B cell (primary cell): ENCODE data around the gene EMC6. TPM values are rescaled to one million over a fixed set of nuclear protein-coding genes. Genes with fewer than 3 reads are reported as not detected.
A peak's percentile ranks its signal among the peaks of the same experiment; 100 is the strongest.

Source experiments
- ATAC-seq: fragments of 200-7000 bp; cut with Tn5 transposase; one replicate; pipeline ENCODE4 v1.10.0; 2021; ENCODE audit warnings: low read depth, mild to moderate bottlenecking, moderate number of reproducible peaks, moderate library complexity
- CTCF ChIA-PET: fragments of 350-600 bp; sonication (Branson Sonifier 250); formaldehyde crosslinking; loops from one replicate; lab custom pipeline; 2021; ENCODE audit warnings: antibody characterized with exemption, inconsistent platforms; lab: Charles Lee
- POLR2A ChIA-PET: fragments of 350-600 bp; sonication (Branson Sonifier 250); formaldehyde crosslinking; loops from one replicate; lab custom pipeline; 2021; ENCODE audit warnings: antibody characterized with exemption; lab: Charles Lee
- DNase-seq: peaks from one replicate; pipeline ENCODE4 v3.0.0; 2013
- H2AFZ ChIP-seq: 2 replicates; pipeline ENCODE4 v1.6.1; 2012; ENCODE audit warnings: mild to moderate bottlenecking, low read depth, low read length; ENCODE audit not compliant: insufficient read depth, poor library complexity, severe bottlenecking
- H3K27ac ChIP-seq, 2 donors: 1 replicate in 1 of 2; 2 replicates in 1 of 2; pipeline ENCODE4 v1.5.1; 2012 to 2013; ENCODE audit warnings: low read length in 2 of 2, mild to moderate bottlenecking in 2 of 2, moderate library complexity in 1 of 2
- H3K27me3 ChIP-seq, 4 experiments: fragments of 200-600 bp in 1 of 4; sonication (generic) in 1 of 4; replicated peaks in 1 of 4; 1 replicate in 2 of 4; 2 replicates in 2 of 4; pipeline versions ENCODE4 v1.6.1 to v1.7.0; 2013 to 2016; ENCODE audit warnings: low read length in 3 of 4, mild to moderate bottlenecking in 2 of 4, mixed read lengths in 1 of 4, moderate library complexity in 1 of 4; ENCODE audit not compliant: insufficient read depth in 4 of 4, control insufficient read depth in 3 of 4; ENCODE audit errors: control extremely low read depth in 1 of 4
- H3K36me3 ChIP-seq, 2 experiments: replicated peaks in 1 of 2; 1 replicate in 1 of 2; 2 replicates in 1 of 2; pipeline versions ENCODE4 v1.6.1 to v1.7.1; 2013; ENCODE audit warnings: low read length in 1 of 2; ENCODE audit not compliant: insufficient read depth in 2 of 2, control insufficient read depth in 1 of 2; ENCODE audit errors: control extremely low read depth in 1 of 2, extremely low read depth in 1 of 2
- H3K4me1 ChIP-seq, 2 donors: fragments of 200-600 bp in 1 of 2; sonication (generic) in 1 of 2; 1 replicate in 1 of 2; 2 replicates in 1 of 2; pipeline versions ENCODE4 v1.5.1 to v1.6.1; 2013 to 2017; ENCODE audit warnings: low read length in 2 of 2; ENCODE audit not compliant: control insufficient read depth in 2 of 2, insufficient read depth in 2 of 2
- H3K4me2 ChIP-seq: replicated peaks from 2 replicates; pipeline ENCODE3; 2012; ENCODE audit warnings: mild to moderate bottlenecking, low read depth, low read length; ENCODE audit not compliant: poor library complexity, severe bottlenecking
- H3K4me3 ChIP-seq, 5 experiments: fragments of 200-600 bp in 1 of 5; sonication (generic) in 1 of 5; 1 replicate in 3 of 5; 2 replicates in 2 of 5; pipeline versions ENCODE4 v1.5.1 to v1.7.0; 2011 to 2016; ENCODE audit warnings: low read length in 4 of 5, mild to moderate bottlenecking in 4 of 5, low read depth in 2 of 5, control low read depth in 1 of 5, moderate library complexity in 1 of 5; ENCODE audit not compliant: insufficient read depth in 1 of 5; ENCODE audit errors: control extremely low read depth in 1 of 5, extremely low read depth in 1 of 5
- H3K79me2 ChIP-seq: fragments of 200-600 bp; sonication (generic); one replicate; pipeline ENCODE4 v1.6.0; 2016; ENCODE audit warnings: low read length; ENCODE audit not compliant: control insufficient read depth, insufficient read depth
- H3K9ac ChIP-seq: fragments of 200-600 bp; sonication (generic); 2 replicates; pipeline ENCODE4 v1.6.1; 2017; ENCODE audit warnings: mild to moderate bottlenecking, low read length, moderate library complexity
- H3K9me3 ChIP-seq, 3 donors: one replicate each; pipeline versions ENCODE4 v1.6.1 to v1.7.1; 2013; ENCODE audit warnings: low read length in 2 of 3; ENCODE audit not compliant: control insufficient read depth in 2 of 3, insufficient read depth in 1 of 3; ENCODE audit errors: control extremely low read depth in 1 of 3
- H4K20me1 ChIP-seq: 2 replicates; pipeline ENCODE4 v1.6.0; 2012; ENCODE audit warnings: mild to moderate bottlenecking, low read length; ENCODE audit not compliant: insufficient read depth, control insufficient read depth, poor library complexity, severe bottlenecking
- H3K27ac Mint-ChIP-seq: one replicate; pipeline ENCODE4 v1.8.0; 2021; ENCODE audit warnings: mixed read lengths
- H3K27me3 Mint-ChIP-seq: one replicate; pipeline ENCODE4 v1.8.0; 2021; ENCODE audit warnings: mixed read lengths
- H3K4me1 Mint-ChIP-seq: one replicate; pipeline ENCODE4 v1.8.0; 2021; ENCODE audit warnings: mixed read lengths
- H3K4me3 Mint-ChIP-seq: one replicate; pipeline ENCODE4 v1.8.0; 2021; ENCODE audit warnings: mixed read lengths
- H3K9me3 Mint-ChIP-seq: one replicate; pipeline ENCODE4 v1.8.0; 2022; ENCODE audit warnings: mixed read lengths; ENCODE audit not compliant: insufficient read depth
- CTCF ChIP-seq: fragments of 200-600 bp; IDR thresholded peaks from one replicate; pipeline ENCODE4 v1.8.0; 2022; ENCODE audit warnings: antibody characterized with exemption, mild to moderate bottlenecking
- EZH2 ChIP-seq: IDR thresholded peaks from 2 replicates; pipeline ENCODE4 v1.6.1; 2012; ENCODE audit warnings: borderline replicate concordance, low read depth, mild to moderate bottlenecking, moderate library complexity, low read length; ENCODE audit not compliant: insufficient read depth, poor library complexity, severe bottlenecking
- WGBS: methylation state at CpG from one replicate; pipeline ENCODE4 v1.1.5; 2013; ENCODE audit warnings: missing lambda C conversion rate; ENCODE audit not compliant: insufficient coverage; 5-methylcytosine and 5-hydroxymethylcytosine counted together
- intact Hi-C: fragments of 100-400 bp; cut with micrococcal nuclease; formaldehyde crosslinking; loops from one replicate; pipeline ENCODE4 v1.10.0; 2022
- polyA plus RNA-seq: library from polyadenylated mRNA; depleted of rRNA; stranded (reverse); fragments of >200 nt; gene quantifications from 2 replicates; pipeline ENCODE4 v1.2.3, GENCODE V29; 2012
- total RNA-seq, 2 donors: library from RNA; stranded (reverse); fragments of 120-200 nt in 1 of 2; gene quantifications; 1 replicate in 1 of 2; 2 replicates in 1 of 2; pipeline versions ENCODE4 v1.2.3 to v1.2.4, GENCODE V29; 2013 to 2022

The EMC6 gene
- total and polyA plus RNA-seq, 2 donors (not counting 1 experiment from before 2014, with no cell fraction given), result 21.1 to 23.4 TPM

GRCh38 chr17:3695723-3696411 is 27.3 kb downstream of the EMC6 start, which contains the start of gene P2RX5:
Gene P2RX5 (minus strand): TSS chr17:3696155. CDS start chr17:3696005, 150 bp downstream.
- peaks cover 61% of the 10 kb centered on the region for H3K4me1 Mint-ChIP-seq
- Histone ChIP-seq H3K4me2 (peak within 1 kb of the TSS; percentile 80), H3K36me3 (peaks cover 0 to 17% of the 10 kb centered on the region in 2 experiments), H3K9ac (peak within 1 kb of the TSS; percentile 77), H3K27me3 (no peaks in the 10 kb centered on the region), H3K27ac (peak within 1 kb of the TSS; percentile 76 to 91), H2AFZ (peak within 1 kb of the TSS; percentile 64), H3K4me1 (peaks cover 35 to 65% of the 10 kb centered on the region in 2 donors), H3K79me2 (peaks cover 56% of the 10 kb centered on the region), H3K9me3 (peaks cover 0 to 8% (median 6%) of the 10 kb centered on the region in 3 donors), H4K20me1 (peaks cover 27% of the 10 kb centered on the region), H3K4me3 (peak within 1 kb of the TSS; percentile 58 to 93 (median 83))
- H3K4me3 Mint-ChIP-seq, result peak within 1 kb of the TSS; percentile 100
- intact Hi-C loops, result loop anchor here (1.0 kb wide), 1 partner anchor 27 kb away; the partner anchor contains the start of gene HASPIN
- H3K27ac Mint-ChIP-seq, result peak within 1 kb of the TSS; percentile 99
- ChIA-PET POLR2A (interaction anchor here (0.5 to 6.4 kb wide), 14 partner anchors 11 to 693 kb away, joined by 3 to 63 read pairs (median 4); partner anchors contain the start of gene HASPIN), CTCF (interaction anchor here (0.6 to 5.0 kb wide), 16 partner anchors 11 to 668 kb away, joined by 3 to 52 read pairs (median 6); partner anchors contain the start of gene HASPIN)
- TF ChIP-seq CTCF (no peak), EZH2 (no peak)
- H3K27me3 Mint-ChIP-seq, result no peaks in the 10 kb centered on the region
- ATAC-seq, result peak; percentile 52
- DNase-seq, result peak; percentile 80
- under 1% methylated on average over 48 of the region's 65 CpGs for WGBS
- H3K9me3 Mint-ChIP-seq, result no peaks in the 10 kb centered on the region
